ENCODE measurements around the gene RLN3. TPM values are rescaled to one million over a fixed set of nuclear protein-coding genes. Genes with fewer than 3 reads are reported as not detected.

The RLN3 gene
- total and polyA plus RNA-seq, 8 donors: not detected

DNA sequence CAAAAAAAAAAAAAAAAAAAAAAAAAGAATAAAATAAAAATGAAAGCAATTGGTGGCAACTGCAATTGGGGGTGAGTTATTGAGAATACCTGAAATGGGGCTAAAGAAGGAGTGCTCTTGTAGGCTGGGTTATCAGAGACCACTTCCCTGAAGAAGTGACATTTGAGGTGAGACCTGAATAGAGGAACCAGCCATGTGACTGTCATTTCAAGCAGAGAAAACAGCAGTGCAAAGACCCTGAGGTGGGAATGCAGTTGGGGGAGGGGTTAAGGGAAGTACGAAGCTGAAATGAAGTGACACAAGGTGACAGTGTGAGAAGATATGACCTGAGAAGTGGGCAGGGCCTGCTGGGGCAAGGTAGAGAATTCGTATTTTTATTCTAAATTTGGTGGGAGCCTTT, 38.2 kb downstream of the RLN3 start:
- WGBS, 5 donors: 57 to 81% (median 68%) methylated on average over 2 of the region's 2 CpGs
- no peak for TF ChIP-seq POLR2A (IDR thresholded peaks at IDR 0.05)
- intact Hi-C loops (cut with DNase I; ENCODE audit: low total_unique reads): no loop called here
- Histone ChIP-seq H3K4me3 (no peak overlapping the region), H3K27me3 (peaks cover 0 to 17% (median 6%) of the 10 kb centered on the region in 3 donors), H3K4me1 (peaks cover 7 to 10% (median 9%) of the 10 kb centered on the region in 4 donors), H3K27ac (no peak overlapping the region), H3K9me3 (no peaks in the 10 kb centered on the region), H3K36me3 (no peaks in the 10 kb centered on the region)
- DNase-seq: no peak

DNA sequence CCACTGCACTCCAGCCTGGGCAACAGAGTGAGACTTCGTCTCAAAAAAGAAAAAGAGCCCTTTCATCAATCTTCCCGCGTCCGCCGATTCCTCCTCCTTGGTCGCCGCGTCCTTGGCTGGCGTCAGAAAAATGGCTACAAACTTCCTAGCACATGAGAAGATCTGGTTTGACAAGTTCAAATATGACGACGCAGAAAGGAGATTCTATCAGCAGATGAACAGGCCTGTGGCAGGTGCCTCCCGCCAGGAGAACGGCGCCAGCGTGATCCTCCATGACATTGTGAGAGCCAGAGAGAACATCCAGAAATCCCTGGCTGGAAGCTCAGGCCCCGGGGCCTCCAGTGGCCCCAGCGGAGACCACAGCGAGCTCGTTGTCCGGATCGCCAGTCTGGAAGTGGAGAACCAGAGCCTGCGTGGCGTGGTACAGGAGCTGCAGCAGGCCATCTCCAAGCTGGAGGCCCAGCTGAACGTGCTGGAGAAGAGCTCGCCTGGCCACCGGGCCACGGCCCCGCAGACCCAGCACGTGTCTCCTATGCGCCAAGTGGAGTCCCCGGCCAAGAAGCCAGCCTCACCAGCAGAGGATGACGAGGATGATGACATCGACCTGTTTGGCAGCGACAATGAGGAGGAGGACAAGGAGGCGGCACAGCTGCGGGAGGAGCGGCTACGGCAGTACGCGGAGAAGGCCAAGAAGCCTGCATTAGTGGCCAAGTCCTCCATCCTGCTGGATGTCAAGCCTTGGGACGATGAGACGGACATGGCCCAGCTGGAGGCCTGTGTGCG, 42.5 kb downstream of the RLN3 start:
- Histone ChIP-seq H3K36me3 (no peaks in the 10 kb centered on the region), H3K4me1 (peaks cover 31 to 38% (median 35%) of the 10 kb centered on the region in 4 donors), H3K27ac (peak overlapping the region in 1 of 5 donors; percentile 95), H3K27me3 (no peaks in the 10 kb centered on the region), H3K9me3 (no peaks in the 10 kb centered on the region), H3K4me3 (no peak overlapping the region)
- 92 to 96% (median 96%) methylated on average over 39 to 43 of the region's 43 CpGs for WGBS, 5 donors
- intact Hi-C loops (cut with DNase I; ENCODE audit: low total_unique reads): no loop called here
- no peak for TF ChIP-seq EP300 (IDR thresholded peaks at IDR 0.05)
- TF ChIP-seq, protein P1, sequence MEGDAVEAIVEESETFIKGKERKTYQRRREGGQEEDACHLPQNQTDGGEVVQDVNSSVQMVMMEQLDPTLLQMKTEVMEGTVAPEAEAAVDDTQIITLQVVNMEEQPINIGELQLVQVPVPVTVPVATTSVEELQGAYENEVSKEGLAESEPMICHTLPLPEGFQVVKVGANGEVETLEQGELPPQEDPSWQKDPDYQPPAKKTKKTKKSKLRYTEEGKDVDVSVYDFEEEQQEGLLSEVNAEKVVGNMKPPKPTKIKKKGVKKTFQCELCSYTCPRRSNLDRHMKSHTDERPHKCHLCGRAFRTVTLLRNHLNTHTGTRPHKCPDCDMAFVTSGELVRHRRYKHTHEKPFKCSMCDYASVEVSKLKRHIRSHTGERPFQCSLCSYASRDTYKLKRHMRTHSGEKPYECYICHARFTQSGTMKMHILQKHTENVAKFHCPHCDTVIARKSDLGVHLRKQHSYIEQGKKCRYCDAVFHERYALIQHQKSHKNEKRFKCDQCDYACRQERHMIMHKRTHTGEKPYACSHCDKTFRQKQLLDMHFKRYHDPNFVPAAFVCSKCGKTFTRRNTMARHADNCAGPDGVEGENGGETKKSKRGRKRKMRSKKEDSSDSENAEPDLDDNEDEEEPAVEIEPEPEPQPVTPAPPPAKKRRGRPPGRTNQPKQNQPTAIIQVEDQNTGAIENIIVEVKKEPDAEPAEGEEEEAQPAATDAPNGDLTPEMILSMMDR (IDR thresholded peaks at IDR 0.05): no peak
- no peak for DNase-seq

DNA sequence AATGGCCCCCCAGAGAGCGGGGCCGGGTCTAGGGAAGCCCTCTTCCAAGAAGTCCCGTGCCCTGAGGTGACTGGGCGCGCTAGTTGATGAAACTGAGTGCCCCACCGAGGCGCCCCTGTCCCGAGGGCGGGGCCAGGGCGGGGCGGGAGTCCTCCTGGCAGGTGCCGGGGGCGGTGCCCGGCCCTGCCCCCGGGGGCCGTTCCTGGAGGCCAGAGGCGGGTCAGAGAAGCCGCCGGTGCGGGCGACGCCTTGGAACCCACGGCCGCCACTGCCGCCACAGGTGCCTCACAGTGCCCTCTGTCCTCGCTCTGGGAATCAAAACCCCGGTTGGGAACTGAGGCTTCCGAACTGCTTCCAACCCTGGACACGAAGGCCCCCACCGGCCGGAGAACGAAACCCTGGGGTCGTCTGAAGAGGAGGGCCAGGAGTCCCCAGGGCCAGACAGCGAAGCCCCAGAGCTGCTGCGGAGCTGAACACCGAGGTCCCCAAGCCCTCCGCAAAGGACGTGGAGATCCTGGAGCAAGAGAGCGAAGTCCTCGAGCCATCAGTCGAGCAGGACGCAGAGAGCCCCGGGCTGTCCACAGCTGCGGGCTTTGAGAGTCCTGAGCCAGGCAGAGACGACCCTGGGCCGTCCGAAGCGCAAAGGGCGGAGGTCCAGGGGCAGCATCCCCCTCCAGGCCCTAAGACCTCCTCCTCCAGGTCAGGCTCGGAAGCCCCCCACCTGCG, 44.8 kb downstream of the RLN3 start, which contains the start of gene MISP3:
MISP3 (plus strand) TSS at position 252 of the 726 bp plus-strand sequence. CDS start 524 bp downstream, outside the sequence.
- WGBS, 5 donors: 0 to 2% (median 1%) methylated on average over 11 to 51 of the region's 51 CpGs
- Histone ChIP-seq H3K9me3 (no peaks in the 10 kb centered on the region), H3K27me3 (no peaks in the 10 kb centered on the region), H3K4me3 (peak within 1 kb of the TSS; percentile 61 to 77 (median 75)), H3K4me1 (peaks cover 34 to 49% (median 43%) of the 10 kb centered on the region in 4 donors), H3K36me3 (no peaks in the 10 kb centered on the region), H3K27ac (peak within 1 kb of the TSS; percentile 89 to 99 (median 92))
- DNase-seq: peak; percentile 90
- TF ChIP-seq EP300 (IDR thresholded peaks at IDR 0.05) (no peak), POLR2AphosphoS5 (IDR thresholded peaks at IDR 0.05) (peak in 2 of 3 donors; percentile 31 to 69), POLR2A (IDR thresholded peaks at IDR 0.05) (peak in 1 of 4 donors; percentile 19)
- TF ChIP-seq, protein P1 (IDR thresholded peaks at IDR 0.05): no peak
- intact Hi-C loops (cut with DNase I; ENCODE audit: low total_unique reads): no loop called here

DNA sequence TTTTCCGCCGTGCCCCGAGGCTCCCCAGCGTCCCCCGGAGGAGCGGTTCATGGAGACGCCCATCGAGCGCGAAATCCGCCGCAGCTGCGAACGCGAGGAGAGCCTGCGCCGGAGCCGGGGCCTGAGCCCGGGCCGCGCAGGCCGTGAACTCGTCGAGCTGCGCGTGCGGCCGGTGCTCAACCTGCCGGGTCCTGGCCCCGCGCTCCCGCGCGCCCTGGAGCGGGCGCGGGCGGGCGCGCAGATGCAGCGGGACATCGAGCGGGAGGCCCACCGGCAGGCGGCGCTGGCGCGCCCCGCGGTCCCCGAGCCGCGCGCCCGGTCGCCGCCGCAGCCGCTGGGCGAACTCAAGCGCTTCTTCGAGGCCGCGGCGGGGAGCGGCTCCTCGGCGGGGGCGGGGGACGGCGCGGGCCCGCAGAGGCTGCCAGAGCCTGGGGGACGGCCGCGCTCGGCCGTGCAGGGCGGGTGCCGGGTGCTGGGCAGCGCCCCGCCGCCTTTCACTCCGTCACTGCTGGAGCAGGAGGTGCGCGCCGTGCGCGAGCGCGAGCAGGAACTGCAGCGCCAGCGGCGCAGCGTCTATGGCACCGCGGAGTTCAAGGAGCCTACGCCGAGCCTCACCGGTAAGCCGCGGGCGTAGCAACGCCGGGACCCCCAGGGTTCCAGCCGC, 45.4 kb downstream of the RLN3 start:
- WGBS, 5 donors: 0 to 1% (median 0%) methylated on average over 2 to 106 of the region's 106 CpGs

More for the DNA sequence above, 45.4 kb downstream of the RLN3 start:
- TF ChIP-seq, protein P1 (IDR thresholded peaks at IDR 0.05): peak in 1 of 7 experiments; percentile 86
- TF ChIP-seq POLR2AphosphoS5 (IDR thresholded peaks at IDR 0.05) (peak; percentile 15 to 77 (median 58)), POLR2A (IDR thresholded peaks at IDR 0.05) (no peak)
- Histone ChIP-seq H3K4me1 (peaks cover 34 to 54% (median 43%) of the 10 kb centered on the region in 4 donors), H3K36me3 (no peaks in the 10 kb centered on the region), H3K4me3 (peak overlapping the region; percentile 61 to 77 (median 75)), H3K27me3 (no peaks in the 10 kb centered on the region), H3K9me3 (no peaks in the 10 kb centered on the region), H3K27ac (peak overlapping the region; percentile 89 to 99 (median 92))
- DNase-seq: peak; percentile 81 to 93
- intact Hi-C loops (cut with DNase I; ENCODE audit: low total_unique reads): no loop called here
